GM21526 (cell line): ENCODE measurements around the gene FER.
"Not testable (repeated sequence)": the region's sequence is repeated elsewhere in the genome, so short reads cannot be mapped to it uniquely, and the experiment has no call there.

ENCODE experiments used
- ATAC-seq: cut with Tn5 transposase; IDR thresholded peaks from one replicate; pipeline ENCODE4 v1.9.1; 2021; ENCODE audit warnings: moderate library complexity; ENCODE audit not compliant: unreplicated experiment, low FRiP score

FER gene

GRCh38 chr5:108867656-108868055 lies 120.0 kb downstream of the FER start:
- ATAC-seq, result no peak

GRCh38 chr5:108869066-108869465 lies 121.4 kb downstream of the FER start:
- no peak for ATAC-seq

GRCh38 chr5:108876451-108876850 lies 128.8 kb downstream of the FER start:
- no peak for ATAC-seq

- no peak for ATAC-seq
These were observed 131.1 kb downstream of the FER start for GRCh38 chr5:108878756-108879155.

GRCh38 chr5:108881133-108881532 lies 133.4 kb downstream of the FER start:
- ATAC-seq, result no peak

GRCh38 chr5:108884736-108885135 lies 137.0 kb downstream of the FER start:
- ATAC-seq, result no peak

- no peak for ATAC-seq
These were observed 150.6 kb downstream of the FER start for GRCh38 chr5:108898257-108898656.

GRCh38 chr5:108898707-108899106 lies 151.0 kb downstream of the FER start:
- ATAC-seq, result no peak

- ATAC-seq, result not testable (repeated sequence)
These were observed 151.5 kb downstream of the FER start for GRCh38 chr5:108899244-108899643.

GRCh38 chr5:108900668-108901067 lies 153.0 kb downstream of the FER start:
- no peak for ATAC-seq

- no peak for ATAC-seq
These were observed 158.1 kb downstream of the FER start for GRCh38 chr5:108905805-108906204.

- no peak for ATAC-seq
These were observed 162.9 kb downstream of the FER start for GRCh38 chr5:108910627-108911026.

- ATAC-seq, result peak; percentile 65
These were observed 163.4 kb downstream of the FER start for GRCh38 chr5:108911055-108911454.

- ATAC-seq, result no peak
These were observed 169.9 kb downstream of the FER start for GRCh38 chr5:108917596-108917995.

- ATAC-seq, result no peak
These were observed 172.1 kb downstream of the FER start for GRCh38 chr5:108919591-108920326.

GRCh38 chr5:108924457-108924961 lies 176.8 kb downstream of the FER start:
- no peak for ATAC-seq

- no peak for ATAC-seq
These were observed 177.4 kb downstream of the FER start for GRCh38 chr5:108925073-108925472.

GRCh38 chr5:108930107-108930506 lies 182.4 kb downstream of the FER start:
- ATAC-seq, result no peak

GRCh38 chr5:108935611-108936010 lies 187.9 kb downstream of the FER start:
- ATAC-seq, result no peak

- no peak for ATAC-seq
These were observed 189.5 kb downstream of the FER start for GRCh38 chr5:108937221-108937620.

- no peak for ATAC-seq
These were observed 192.8 kb downstream of the FER start for GRCh38 chr5:108940506-108940905.

- no peak for ATAC-seq
These were observed 194.0 kb downstream of the FER start for GRCh38 chr5:108941746-108942145.
